HG03378 (cell line): Measurements from ENCODE around the gene EYS.
"Not testable (repeated sequence)": the region's sequence is repeated elsewhere in the genome, so short reads cannot be mapped to it uniquely, and the experiment has no call there.

Source experiments
- ATAC-seq: cut with Tn5 transposase; IDR thresholded peaks from one replicate; pipeline ENCODE4 v1.9.1; 2021; ENCODE audit warnings: mild to moderate bottlenecking, moderate library complexity; ENCODE audit not compliant: unreplicated experiment

EYS gene

DNA sequence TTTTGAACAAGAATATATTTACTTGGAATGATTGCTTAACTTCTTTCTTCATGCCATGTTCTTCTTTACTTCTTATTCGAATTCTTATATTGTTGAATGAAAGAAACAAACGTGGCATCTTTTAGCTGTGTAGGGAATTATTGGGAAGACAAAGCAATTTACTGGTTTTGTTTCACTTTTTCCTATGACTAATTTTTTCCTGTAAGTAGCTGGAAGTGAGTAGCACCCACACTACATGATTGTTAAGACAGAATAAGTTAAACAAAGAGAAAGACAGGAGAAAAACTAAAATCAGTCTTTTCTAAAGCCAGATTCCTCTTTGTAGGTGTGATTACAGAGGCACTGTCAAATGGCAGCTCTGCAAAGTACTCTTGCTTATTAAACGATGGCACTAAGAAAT lies 593.4 kb downstream of the EYS start:
- no peak for ATAC-seq

DNA sequence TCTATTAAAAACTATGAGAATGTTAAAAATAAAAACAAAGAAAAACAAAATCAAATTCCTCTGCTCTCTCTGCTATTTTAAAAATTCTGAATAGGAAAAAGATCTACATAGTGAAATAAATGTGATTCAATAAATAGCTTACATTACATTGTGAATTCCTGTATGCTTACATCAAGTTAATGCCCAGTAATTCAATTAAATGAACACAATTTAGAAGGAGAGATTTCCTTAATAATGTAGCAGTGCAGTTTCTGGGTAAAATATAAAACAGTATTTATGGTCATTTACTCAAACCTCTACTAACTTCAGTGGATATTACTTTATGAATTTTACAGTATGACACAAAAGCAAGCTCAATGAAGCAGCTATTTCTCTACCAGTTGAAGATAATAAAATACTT lies 594.6 kb downstream of the EYS start:
- no peak for ATAC-seq

- no peak for ATAC-seq
Observed at GRCh38 chr6:65110031-65110430, 597.0 kb downstream of the EYS start.

DNA sequence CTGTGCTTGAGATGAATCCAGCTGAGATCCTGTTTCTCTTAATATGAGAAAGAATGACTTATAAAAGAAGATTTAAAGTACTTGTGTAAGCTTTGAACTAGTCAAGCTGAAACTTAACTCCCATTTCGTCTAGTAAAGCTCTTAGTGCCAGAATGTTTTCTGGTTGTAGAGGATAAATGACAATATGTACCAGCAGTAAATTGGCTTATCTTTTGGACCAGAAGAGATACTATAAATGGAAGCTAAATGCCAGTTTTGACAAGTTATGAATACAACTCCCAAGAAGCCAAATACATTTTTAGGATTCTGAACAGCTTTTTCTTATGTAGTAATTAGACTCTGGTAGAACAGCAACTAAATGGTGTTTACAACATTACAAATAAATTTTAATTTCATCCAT lies 608.7 kb downstream of the EYS start:
- ATAC-seq = no peak

DNA sequence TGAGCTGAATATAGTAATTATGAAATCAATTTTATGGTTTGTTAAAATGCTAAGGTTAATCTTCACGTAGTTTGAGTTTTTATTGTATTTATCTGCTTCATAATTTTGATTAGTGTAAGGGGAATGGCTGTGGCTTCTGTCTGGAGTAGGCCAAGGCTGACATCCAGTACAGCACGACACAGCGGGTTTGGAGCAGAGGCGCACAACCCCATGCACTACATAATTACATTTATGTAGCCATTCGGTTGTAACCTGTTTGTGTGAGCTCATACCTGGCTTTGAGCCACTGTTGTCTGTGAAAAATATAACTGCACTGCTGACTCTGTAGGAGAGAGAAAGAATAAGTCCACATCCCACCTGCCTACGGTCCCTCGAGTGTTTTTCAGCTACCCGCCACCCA lies 615.5 kb downstream of the EYS start:
- ATAC-seq = no peak

- no peak for ATAC-seq
Observed at GRCh38 chr6:65088575-65088974, 618.5 kb downstream of the EYS start.

DNA sequence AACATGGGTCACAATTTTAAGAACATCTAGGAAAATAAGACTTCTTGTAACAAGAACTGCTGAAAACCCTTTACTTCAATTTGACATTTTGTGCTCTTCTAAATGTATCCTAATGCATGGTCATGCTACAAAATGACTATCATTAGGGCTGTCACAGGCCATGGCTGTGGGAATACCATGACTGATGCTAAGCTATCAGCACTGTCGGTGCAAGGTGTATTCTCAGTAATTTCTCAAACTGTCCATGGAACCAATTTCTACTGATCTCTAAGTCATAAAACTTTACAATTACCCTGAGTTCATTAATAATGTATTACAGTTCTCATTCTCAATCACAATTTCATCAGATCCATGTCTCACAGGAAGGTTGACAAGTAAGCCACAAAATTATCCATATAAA lies 625.3 kb downstream of the EYS start:
- ATAC-seq = no peak

- no peak for ATAC-seq
Observed at GRCh38 chr6:65075705-65076230, 631.3 kb downstream of the EYS start.

DNA sequence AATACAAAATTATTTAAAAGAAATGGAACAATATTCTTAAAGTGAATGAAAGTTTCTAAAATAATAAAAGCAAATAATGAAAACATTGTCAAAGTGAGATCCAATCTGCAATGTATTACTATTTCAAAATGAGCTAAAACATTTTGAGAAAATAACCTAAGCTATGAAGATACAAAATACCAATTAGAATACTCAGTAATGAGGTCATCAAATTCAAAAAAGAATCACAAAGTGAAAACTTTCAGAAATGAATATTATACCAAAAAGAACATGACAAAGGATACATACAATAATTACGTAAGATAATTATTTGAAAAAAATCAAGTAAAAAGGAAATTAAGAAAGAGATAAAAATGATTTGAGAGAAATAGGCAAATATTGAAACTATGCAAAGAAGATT lies 634.5 kb downstream of the EYS start:
- no peak for ATAC-seq

GRCh38 chr6:65071480-65071879 lies 635.5 kb downstream of the EYS start:
- ATAC-seq = no peak

DNA sequence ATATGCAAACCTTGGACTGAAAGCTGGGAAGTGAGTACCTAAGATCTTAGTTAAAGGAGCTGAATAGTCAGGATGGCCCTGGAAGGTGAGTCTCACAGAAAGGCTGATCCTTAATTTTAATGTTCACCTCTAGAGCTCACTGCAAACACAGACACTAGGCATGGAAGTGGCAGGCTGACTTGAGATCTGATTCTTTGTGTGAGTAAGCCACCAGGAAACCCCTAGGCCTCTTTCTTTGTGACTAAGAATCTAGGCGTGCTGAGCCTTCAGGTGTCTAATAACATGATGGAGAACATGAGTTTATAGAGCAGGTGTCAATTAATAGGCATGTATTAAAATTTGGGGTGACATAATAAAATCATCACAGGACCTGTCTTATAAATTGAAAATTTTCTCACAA lies 642.2 kb downstream of the EYS start:
- no peak for ATAC-seq

DNA sequence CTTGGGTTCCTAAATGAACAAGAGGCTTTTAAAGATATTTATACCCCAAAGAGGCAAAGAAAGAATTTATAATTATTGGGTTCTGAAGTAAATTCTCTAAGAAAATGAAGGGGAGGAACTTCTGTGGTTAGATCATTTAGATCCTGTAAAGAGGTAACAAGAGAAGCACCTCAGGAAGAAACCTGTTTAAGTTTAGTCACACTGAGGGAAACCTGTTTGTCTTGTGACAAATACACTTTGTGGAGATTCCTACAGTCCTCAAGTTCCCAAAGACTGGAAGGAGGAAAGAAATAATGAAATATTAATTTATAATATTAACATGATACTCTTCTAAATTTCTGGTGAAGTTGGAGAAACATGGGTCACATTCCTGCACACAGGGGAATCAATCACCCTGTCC lies 647.5 kb downstream of the EYS start:
- no peak for ATAC-seq

DNA sequence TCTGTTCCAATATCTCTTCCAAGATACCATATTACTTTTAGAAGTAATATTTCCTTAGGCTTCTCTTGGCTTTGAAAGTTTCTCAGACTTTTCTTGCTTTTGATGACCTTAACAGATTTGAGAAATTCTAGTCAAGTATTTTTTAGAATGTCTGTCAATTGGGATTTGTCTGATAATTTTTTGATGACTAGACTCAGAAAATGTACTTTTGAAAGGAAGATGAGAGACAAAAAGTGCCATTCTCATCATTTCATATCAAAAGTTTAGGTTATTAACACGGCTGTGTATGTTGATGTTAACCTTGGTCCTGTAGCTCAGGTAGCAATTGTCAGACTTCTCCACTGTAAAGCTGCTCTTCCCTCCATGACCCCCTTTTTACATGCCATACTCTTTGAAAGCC lies 651.5 kb downstream of the EYS start:
- ATAC-seq = no peak

DNA sequence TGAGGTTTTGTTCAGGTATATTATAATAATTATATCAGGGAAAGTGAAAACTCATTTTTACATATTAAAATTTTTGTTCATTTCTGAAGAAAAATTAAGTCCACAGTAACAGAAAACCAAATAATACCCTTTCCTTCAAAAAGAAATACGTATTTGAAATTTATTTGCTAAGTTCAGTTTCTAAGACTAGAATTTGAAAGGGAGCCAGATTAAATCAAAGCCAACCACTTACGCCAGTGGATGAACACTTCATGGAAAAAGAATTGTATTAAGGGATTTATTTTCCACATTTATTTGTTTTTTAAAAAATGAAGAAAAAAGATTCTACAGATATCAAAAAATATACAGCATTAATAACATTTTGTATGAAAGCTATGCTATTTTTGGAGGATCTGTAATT lies 654.4 kb downstream of the EYS start:
- no peak for ATAC-seq

- ATAC-seq = no peak
Observed at GRCh38 chr6:65045801-65046200, 661.2 kb downstream of the EYS start.

DNA sequence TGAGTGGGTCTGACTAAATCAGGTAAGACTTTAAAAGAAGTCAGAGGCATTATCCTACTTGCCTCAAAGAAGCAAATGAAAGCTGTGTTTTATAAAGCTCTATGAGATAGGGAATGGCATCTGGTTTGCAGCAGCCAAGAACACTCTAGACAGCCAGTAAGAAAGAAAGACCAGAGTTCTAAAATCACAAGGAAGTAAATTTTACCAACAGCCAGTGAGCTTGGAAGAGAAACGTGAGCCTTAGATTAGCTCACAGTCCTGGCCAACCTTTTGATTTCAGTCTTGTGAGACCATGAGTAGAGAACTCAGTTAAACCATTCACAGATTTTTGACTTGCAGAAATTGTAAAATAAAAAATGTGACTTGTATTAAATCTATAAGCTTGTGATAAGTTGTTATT lies 693.0 kb downstream of the EYS start:
- no peak for ATAC-seq

GRCh38 chr6:65006788-65007187 lies 700.2 kb downstream of the EYS start:
- no peak for ATAC-seq

- ATAC-seq = no peak
Observed at GRCh38 chr6:65004283-65004682, 702.7 kb downstream of the EYS start.

GRCh38 chr6:65002882-65003281 lies 704.1 kb downstream of the EYS start:
- not testable (repeated sequence) for ATAC-seq

GRCh38 chr6:65000815-65001214 lies 706.2 kb downstream of the EYS start:
- ATAC-seq = no peak

DNA sequence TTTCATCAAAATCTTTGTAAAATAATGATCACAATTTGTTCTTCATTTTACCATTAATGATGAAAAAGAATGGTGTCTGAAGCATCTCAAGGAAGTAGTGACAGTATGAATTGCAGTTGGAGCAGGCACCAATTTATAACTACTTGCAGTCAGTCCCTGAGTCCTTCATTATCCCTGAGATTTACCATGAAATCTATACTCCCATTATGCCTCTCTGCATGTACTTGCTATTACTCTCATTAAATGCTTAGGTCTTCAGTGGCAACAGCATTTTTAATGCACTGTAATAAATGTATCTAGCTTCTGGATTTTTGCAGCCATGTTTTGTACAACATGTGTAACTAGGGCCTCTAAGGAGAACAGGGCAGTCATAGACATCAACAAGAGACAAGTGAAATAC lies 708.8 kb downstream of the EYS start:
- no peak for ATAC-seq

DNA sequence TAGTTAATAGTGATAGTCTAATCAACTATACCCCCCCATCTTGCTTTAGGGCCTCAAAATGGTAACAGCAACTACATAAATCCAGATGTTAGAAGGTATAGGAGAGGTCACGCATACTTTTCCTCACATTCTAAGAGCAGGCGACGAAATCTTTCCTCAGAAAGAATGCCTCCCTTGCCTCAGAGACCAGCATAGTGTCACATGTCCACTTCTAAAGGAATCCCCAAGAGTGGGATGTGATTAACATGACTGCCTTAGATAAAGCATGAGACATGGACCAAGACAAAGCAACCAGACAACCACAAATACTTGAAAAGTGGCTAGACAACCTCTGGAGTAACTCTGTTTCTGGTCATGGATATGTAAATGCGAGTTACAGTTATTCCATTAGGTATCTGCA lies 710.7 kb downstream of the EYS start:
- no peak for ATAC-seq

- ATAC-seq = no peak
Observed at GRCh38 chr6:64990652-64991304, 716.2 kb downstream of the EYS start.
